ENCODE results near the gene PLLP. TPM values are rescaled to one million over a fixed set of nuclear protein-coding genes. Genes with fewer than 3 reads are reported as not detected.
A peak's percentile ranks its signal among the peaks of the same experiment; 100 is the strongest.
"Not testable (repeated sequence)": the region's sequence is repeated elsewhere in the genome, so short reads cannot be mapped to it uniquely, and the experiment has no call there.

PLLP gene
- total RNA-seq, 2 experiments from 2014 or later, result 0.25 to 0.41 TPM

DNA sequence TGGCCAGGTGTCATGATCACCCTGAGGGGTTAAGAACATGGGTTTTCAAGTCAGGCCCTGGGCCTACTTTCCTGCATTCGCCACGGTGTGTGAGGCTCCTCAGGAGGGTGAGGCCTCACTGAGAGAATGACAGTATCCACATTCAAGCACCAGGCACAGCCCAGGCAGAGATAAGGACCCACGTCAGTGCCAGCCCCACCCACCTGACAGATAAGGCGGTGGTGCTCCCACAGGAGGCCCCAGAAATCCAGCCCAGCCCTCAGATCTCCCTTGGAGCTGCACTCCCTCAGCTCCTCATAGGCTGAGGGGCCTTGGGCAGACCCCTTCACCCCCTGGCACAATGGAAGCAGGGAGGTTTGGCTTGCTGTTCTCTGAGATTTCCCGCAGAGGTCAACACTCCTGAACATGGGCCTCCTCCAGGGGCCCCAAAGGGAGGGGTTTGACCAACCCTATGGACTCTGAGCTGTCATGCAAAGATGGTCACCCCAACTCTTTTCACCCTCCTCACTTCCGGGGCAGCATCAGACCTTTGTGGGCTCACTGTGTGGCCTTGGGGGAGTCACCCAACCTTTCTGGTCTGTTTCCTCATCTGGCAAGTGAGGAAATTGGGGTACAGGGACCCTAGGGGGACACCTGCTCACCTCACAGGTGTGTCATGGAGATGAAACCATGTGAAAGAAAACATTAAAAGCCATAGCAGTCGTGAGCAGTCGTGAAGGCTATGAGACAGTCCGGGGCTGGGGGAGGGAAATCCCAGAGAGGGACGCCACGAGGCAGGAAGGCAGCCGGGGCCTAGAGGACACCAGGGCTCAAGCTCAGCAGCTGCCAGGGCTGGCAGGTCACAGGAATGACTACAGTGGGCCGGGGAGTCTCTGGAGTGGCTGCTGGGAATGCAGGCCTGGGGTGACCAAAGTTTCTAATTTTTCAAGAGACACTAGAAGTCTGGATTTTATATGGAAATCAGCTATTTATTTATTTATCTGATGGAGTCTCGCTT lies 15.4 kb downstream of the PLLP start:
- H3K9me3 Mint-ChIP-seq, result no peaks in the 10 kb centered on the region
- no peak overlapping the region for H3K4me3 Mint-ChIP-seq
- peak overlapping the region; percentile 58 for H3K27ac Mint-ChIP-seq
- intact Hi-C loops (cut with micrococcal nuclease), result no loop called here
- peaks cover 48% of the 10 kb centered on the region for H3K4me1 Mint-ChIP-seq (ENCODE audit: low read depth)
- no peak for DNase-seq
- H3K36me3 Mint-ChIP-seq (ENCODE audit: low read depth), result no peaks in the 10 kb centered on the region
- no peaks in the 10 kb centered on the region for H3K27me3 Mint-ChIP-seq (ENCODE audit: low read depth)
- CTCF ChIA-PET, result interaction anchor here (0.6 to 2.0 kb wide), 5 partner anchors 9 to 155 kb away, joined by 3 to 8 read pairs (median 4); no protein-coding TSS in a partner anchor

DNA sequence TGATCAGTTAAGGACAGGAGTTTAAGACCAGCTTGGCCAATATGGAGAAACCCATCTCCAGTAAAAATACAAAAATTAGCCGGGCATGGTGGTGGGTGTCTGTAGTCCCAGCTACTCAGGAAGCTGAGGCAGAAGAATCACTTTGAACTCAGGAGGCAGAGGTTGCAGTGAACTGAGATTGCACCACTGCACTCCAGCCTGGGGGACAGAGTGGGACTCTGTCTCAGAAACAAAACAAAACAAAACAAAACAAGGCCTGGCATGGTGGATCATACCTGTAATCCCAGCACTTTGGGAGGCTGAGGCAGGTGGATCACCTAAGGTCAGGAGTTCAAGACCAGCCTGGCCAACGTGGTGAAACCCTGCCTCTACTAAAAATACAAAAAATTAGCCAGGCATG lies 17.1 kb downstream of the PLLP start:
- H3K36me3 Mint-ChIP-seq (ENCODE audit: low read depth); intact Hi-C loops (cut with micrococcal nuclease); DNase-seq; H3K9me3 Mint-ChIP-seq; H3K27me3 Mint-ChIP-seq (ENCODE audit: low read depth); H3K4me3 Mint-ChIP-seq: not testable (repeated sequence)
- CTCF ChIA-PET, result interaction anchor here (1.8 kb wide), 1 partner anchor 150 kb away, joined by 4 read pairs; no protein-coding TSS in a partner anchor
- H3K27ac Mint-ChIP-seq, result peak overlapping the region; percentile 46
- H3K4me1 Mint-ChIP-seq (ENCODE audit: low read depth), result peaks cover 49% of the 10 kb centered on the region

DNA sequence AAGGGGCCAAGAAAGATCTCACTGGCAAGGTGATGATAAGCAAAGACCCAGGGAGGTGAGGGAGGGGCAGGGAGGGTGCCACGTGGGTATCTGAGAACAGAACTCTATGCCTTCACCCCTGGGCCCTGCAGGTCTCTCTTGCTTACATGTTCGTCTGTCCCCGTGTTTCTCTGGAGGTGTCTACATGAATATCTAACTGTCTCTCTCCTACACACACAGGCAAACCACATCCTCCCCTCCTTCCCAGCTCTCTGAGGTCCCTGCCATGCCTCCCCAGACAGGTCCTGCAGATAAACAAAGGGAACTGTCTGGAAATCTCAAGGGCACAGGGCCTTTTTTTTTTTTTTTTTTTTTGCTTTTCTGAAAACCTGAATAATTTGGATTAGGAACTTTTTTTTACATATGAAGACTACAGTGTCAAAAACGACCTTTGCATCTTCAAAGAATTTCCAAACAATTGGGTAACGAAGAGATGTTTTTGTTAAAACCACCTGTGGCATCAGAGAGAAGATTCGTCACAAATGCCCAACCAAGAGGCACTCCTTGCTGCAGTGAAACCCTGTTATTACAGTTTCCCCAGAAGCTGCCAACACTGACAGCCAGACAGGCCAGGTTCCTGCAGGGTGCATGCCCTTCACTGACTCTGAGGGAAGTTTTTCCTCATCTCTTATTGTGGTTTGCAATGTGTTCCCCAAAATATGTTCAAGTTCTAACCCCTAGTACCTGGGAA lies 17.8 kb downstream of the PLLP start:
- CTCF ChIA-PET, result no interaction called here
- H3K4me3 Mint-ChIP-seq, result no peak overlapping the region
- intact Hi-C loops (cut with micrococcal nuclease), result loop anchor here (1.0 kb wide), 2 partner anchors 11 to 21 kb away; partner anchors contain the start of gene ARL2BP
- H3K4me1 Mint-ChIP-seq (ENCODE audit: low read depth), result peaks cover 49% of the 10 kb centered on the region
- no peaks in the 10 kb centered on the region for H3K9me3 Mint-ChIP-seq
- peak overlapping the region; percentile 73 for H3K27ac Mint-ChIP-seq
- H3K27me3 Mint-ChIP-seq (ENCODE audit: low read depth), result no peaks in the 10 kb centered on the region
- H3K36me3 Mint-ChIP-seq (ENCODE audit: low read depth), result no peaks in the 10 kb centered on the region
- peak; percentile 64 for DNase-seq

DNA sequence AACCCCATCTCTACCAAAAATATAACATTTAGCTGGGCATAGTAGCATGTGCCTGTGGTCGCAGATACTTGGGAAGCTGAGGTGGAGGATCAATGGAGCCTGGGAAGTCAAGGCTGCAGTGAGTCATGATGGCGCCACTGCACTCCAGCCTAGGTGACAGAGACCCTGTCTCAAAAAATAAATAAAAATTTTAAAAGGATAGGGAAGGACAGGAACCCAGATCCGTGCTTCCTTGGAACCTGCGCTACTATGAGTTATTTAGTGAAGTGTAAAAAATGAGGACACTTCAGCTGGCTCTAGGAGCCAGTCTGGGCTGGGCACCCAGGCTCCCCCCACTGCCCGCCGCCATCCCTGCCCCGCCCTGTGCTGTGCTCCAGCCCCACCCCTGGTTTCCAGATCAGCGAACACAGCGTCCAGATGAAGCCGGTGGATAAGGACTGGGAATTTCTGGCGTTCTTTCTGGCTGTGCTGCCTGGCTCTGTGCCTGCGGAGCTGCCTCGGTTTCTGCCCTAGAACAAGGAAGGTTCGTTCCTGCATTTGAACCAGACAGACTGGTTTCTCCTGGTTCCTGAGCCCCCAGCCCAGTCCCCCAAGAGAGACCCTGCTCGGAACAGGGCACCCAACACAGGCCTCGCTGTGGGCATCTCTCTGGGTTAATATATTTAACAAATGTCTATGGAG lies 18.5 kb downstream of the PLLP start:
- Mint-ChIP-seq H3K9me3 (no peaks in the 10 kb centered on the region), H3K4me1 (ENCODE audit: low read depth) (peaks cover 49% of the 10 kb centered on the region), H3K27ac (peak overlapping the region; percentile 73), H3K4me3 (no peak overlapping the region), H3K36me3 (ENCODE audit: low read depth) (no peaks in the 10 kb centered on the region), H3K27me3 (ENCODE audit: low read depth) (no peaks in the 10 kb centered on the region)
- CTCF ChIA-PET, result interaction anchor here (1.4 kb wide), 1 partner anchor 153 kb away, joined by 3 read pairs; no protein-coding TSS in a partner anchor
- intact Hi-C loops (cut with micrococcal nuclease), result loop anchor here (1.0 kb wide), 2 partner anchors 11 to 21 kb away; partner anchors contain the start of gene ARL2BP
- DNase-seq, result no peak

DNA sequence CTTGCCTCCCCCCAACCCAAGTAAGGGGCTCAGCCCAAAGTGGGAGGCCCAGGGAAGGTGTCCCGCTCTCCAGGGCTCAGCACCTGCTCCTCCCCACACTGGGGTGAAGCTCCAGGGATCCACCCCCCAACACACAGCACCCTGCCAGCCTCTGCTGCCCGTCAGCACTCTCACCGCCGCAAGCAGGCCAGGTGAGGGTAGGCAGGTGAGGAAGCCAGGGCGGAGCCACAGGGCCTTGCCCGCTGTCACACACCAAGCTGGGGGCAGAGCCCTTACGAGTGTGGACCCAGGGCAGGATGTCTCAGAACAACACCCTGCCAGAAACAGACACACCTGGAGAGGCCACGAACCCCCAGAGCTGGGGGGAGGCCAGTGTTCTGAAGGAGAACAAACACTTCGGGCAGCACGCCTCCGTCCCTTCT lies 19.5 kb downstream of the PLLP start:
- CTCF ChIA-PET, result interaction anchor here (1.4 kb wide), 1 partner anchor 154 kb away, joined by 3 read pairs; no protein-coding TSS in a partner anchor
- Mint-ChIP-seq H3K4me3 (no peak overlapping the region), H3K27me3 (ENCODE audit: low read depth) (no peaks in the 10 kb centered on the region), H3K9me3 (no peaks in the 10 kb centered on the region), H3K36me3 (ENCODE audit: low read depth) (no peaks in the 10 kb centered on the region), H3K27ac (no peak overlapping the region), H3K4me1 (ENCODE audit: low read depth) (peaks cover 58% of the 10 kb centered on the region)
- no peak for DNase-seq
- intact Hi-C loops (cut with micrococcal nuclease), result no loop called here

DNA sequence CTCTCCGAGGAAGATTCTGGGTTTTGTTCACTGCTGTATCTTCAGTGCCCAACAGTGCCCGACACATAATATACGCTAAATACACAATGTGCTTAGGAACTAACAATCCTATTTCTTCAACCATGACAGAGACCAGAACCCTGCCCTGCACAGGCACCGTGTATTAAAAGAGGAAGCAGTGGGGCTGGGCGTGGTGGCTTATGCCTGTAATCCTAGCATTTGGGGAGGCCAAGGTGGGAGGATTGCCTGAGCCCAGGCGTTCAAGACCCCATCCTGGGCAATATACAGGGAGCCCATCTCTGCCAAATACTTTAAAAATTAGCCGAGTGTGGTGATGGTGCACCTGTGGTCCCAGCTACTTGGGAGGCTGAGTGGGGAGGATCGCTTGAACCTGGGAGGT lies 20.1 kb downstream of the PLLP start:
- Mint-ChIP-seq H3K4me1 (ENCODE audit: low read depth) (peaks cover 59% of the 10 kb centered on the region), H3K36me3 (ENCODE audit: low read depth) (no peaks in the 10 kb centered on the region), H3K4me3 (no peak overlapping the region), H3K27me3 (ENCODE audit: low read depth) (no peaks in the 10 kb centered on the region), H3K27ac (no peak overlapping the region), H3K9me3 (no peaks in the 10 kb centered on the region)
- intact Hi-C loops (cut with micrococcal nuclease), result no loop called here
- peak; percentile 1 for DNase-seq
- CTCF ChIA-PET, result no interaction called here

DNA sequence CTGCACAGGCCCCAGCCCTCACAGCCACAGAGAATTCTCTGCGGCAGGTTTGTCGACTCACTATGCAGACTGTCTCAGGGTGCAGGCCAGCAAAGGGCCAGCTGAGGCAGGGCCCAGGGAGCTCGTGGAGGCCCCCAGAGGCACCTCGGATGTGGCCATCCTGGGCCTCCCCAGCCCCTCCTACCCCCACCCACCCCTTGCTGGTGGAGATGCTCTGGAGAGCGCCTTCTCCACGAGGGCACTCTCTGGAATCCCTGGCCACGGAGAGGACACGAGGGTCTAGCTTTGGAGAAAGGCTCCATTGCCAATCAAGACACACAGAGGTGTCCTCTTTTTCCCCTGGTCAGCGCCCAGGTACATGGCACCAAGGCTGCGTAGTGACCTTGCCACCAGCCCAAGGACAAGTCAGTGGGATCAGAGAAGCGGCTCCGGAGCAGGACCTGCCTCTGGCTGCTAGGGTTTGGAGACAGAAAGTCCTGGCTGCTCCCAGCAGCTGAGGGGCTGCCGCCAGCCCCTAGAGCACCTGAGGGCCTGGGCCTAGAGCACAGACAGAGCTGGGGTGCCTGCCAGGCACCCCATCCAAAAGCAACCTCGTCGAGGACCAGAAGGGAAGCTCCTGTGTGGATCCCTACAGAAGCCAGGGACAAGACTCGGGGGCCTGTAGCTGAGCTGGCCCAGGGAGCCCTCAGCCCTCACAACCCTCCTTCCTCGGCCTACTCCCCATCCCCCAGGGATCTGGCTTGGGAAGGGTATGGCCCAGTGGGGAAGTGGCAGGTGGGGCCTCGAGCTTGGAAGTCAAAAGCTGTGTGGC lies 20.7 kb downstream of the PLLP start:
- Mint-ChIP-seq H3K27ac (no peak overlapping the region), H3K36me3 (ENCODE audit: low read depth) (no peaks in the 10 kb centered on the region)
- intact Hi-C loops (cut with micrococcal nuclease), result no loop called here

DNA sequence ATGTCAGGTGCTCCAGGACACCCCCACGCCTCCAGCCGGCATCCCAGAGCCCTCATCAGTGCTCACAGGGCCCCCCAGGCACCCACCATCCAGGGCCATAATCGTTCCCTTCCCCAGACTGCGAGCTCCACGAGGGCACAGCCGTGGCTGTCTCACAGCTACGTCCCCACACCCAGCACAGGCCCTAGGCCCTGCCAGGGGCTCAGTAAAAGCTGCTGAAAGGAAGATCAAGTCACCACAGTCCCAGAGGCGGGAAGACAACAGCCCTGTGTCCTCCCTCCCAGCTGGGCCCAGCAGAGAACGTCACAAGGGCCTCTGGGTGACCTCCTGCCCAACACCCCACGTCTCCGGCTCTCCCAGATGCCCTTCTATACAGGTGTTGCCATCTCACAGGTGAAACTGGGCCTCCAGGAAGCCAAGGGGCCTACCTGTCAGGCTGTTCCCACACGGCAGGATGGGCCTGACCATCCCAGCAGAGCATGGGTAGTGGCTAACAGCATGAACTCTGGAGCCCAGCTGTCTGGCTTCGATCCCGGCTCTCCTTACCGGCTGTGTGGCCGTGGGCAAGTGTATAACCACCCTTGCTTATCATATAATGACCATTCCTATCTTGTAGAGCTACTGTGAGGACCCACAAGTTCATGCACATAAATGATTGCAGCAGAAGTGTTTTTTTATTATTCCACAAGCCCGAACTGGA lies 21.5 kb downstream of the PLLP start:
- H3K9me3 Mint-ChIP-seq, result no peaks in the 10 kb centered on the region
- CTCF ChIA-PET, result no interaction called here
- H3K4me3 Mint-ChIP-seq, result no peak overlapping the region
- intact Hi-C loops (cut with micrococcal nuclease), result no loop called here
- no peaks in the 10 kb centered on the region for H3K27me3 Mint-ChIP-seq (ENCODE audit: low read depth)
- H3K4me1 Mint-ChIP-seq (ENCODE audit: low read depth), result peaks cover 55% of the 10 kb centered on the region
- H3K36me3 Mint-ChIP-seq (ENCODE audit: low read depth), result no peaks in the 10 kb centered on the region
- DNase-seq, result peak; percentile 3
- H3K27ac Mint-ChIP-seq, result no peak overlapping the region

More for the DNA sequence above, 20.7 kb downstream of the PLLP start:
- CTCF ChIA-PET, result no interaction called here
- peak; percentile 3 for DNase-seq
- H3K9me3 Mint-ChIP-seq, result no peaks in the 10 kb centered on the region
- peaks cover 60% of the 10 kb centered on the region for H3K4me1 Mint-ChIP-seq (ENCODE audit: low read depth)
- no peaks in the 10 kb centered on the region for H3K27me3 Mint-ChIP-seq (ENCODE audit: low read depth)
- no peak overlapping the region for H3K4me3 Mint-ChIP-seq

DNA sequence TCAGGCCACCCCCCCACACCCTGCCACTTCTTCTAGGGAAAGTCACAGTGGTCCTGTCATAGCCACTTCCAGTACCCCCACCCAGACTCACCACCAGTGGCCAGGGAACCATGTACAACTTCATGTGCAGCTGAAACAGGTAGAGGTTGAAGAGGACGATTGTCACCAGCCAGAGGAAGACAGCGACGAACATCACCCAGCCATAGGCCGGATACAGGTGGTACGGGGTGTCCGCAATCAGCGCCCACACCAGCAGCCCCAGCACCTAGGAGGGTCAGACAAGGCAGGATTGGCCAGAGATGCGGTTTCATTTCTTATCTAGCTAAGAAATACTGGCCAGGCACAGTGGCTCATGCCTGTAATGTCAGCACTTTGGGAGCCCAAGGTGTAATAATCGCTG lies 22.7 kb downstream of the PLLP start:
- Mint-ChIP-seq H3K4me1 (ENCODE audit: low read depth) (peaks cover 43% of the 10 kb centered on the region), H3K36me3 (ENCODE audit: low read depth) (no peaks in the 10 kb centered on the region), H3K27ac (no peak overlapping the region), H3K9me3 (no peaks in the 10 kb centered on the region), H3K4me3 (no peak overlapping the region), H3K27me3 (ENCODE audit: low read depth) (no peaks in the 10 kb centered on the region)
- peak; percentile 3 for DNase-seq
- CTCF ChIA-PET, result no interaction called here
- intact Hi-C loops (cut with micrococcal nuclease), result no loop called here

DNA sequence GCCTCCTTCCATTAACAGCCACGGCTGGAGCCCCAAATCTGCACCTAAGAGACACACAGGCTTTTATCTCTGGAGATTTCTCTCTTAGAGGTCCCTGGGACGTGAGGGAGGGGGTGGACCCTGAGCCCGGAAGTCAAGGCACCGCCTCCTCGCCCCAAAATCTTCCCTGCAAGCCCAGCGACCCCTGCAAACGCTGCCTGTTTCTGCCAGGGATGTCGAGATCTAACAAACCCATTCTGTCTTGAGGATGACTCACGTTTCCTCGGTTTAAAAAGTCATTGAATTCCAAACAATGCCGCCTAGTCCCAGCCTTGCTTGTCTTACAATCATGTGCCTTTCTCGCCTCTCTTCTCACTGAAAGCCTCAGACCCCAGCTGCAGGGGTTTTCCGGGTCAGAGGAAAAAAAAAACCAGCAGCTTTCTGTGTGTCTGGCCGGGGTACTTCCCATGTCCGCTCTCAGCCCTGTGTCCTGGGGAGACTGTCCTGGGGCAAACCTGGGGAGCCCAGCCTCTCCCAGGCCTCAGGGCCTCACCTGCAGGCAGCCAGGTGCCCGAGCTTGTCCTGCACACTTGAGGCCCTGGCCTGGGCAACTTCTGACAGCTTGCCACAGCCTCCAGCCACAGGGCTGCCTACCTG lies 24.1 kb downstream of the PLLP start:
- DNase-seq, result peak; percentile 57

More for the DNA sequence above, 24.1 kb downstream of the PLLP start:
- CTCF ChIA-PET, result interaction anchor here (0.5 kb wide), 1 partner anchor 118 kb away, joined by 3 read pairs; no protein-coding TSS in a partner anchor
- Mint-ChIP-seq H3K27ac (peak overlapping the region; percentile 79), H3K36me3 (ENCODE audit: low read depth) (peaks cover 2% of the 10 kb centered on the region), H3K9me3 (no peaks in the 10 kb centered on the region), H3K4me1 (ENCODE audit: low read depth) (peaks cover 30% of the 10 kb centered on the region), H3K27me3 (ENCODE audit: low read depth) (no peaks in the 10 kb centered on the region), H3K4me3 (peak overlapping the region; percentile 34)
- intact Hi-C loops (cut with micrococcal nuclease), result no loop called here
